ENCODE results near the gene RAPGEF1.

The RAPGEF1 gene, protein sequence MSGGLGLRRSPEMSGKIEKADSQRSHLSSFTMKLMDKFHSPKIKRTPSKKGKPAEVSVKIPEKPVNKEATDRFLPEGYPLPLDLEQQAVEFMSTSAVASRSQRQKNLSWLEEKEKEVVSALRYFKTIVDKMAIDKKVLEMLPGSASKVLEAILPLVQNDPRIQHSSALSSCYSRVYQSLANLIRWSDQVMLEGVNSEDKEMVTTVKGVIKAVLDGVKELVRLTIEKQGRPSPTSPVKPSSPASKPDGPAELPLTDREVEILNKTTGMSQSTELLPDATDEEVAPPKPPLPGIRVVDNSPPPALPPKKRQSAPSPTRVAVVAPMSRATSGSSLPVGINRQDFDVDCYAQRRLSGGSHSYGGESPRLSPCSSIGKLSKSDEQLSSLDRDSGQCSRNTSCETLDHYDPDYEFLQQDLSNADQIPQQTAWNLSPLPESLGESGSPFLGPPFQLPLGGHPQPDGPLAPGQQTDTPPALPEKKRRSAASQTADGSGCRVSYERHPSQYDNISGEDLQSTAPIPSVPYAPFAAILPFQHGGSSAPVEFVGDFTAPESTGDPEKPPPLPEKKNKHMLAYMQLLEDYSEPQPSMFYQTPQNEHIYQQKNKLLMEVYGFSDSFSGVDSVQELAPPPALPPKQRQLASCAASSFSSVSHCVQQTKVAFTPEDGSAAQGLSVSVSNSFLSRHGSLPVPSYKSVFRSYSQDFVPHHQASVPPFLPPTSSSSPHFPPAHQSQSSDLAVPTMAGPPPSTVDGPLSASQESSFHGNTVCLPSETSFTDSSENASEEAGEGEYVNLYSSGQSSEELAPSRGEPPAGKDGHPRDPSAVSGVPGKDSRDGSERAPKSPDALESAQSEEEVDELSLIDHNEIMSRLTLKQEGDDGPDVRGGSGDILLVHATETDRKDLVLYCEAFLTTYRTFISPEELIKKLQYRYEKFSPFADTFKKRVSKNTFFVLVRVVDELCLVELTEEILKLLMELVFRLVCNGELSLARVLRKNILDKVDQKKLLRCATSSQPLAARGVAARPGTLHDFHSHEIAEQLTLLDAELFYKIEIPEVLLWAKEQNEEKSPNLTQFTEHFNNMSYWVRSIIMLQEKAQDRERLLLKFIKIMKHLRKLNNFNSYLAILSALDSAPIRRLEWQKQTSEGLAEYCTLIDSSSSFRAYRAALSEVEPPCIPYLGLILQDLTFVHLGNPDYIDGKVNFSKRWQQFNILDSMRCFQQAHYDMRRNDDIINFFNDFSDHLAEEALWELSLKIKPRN (N-terminal part only)

DNA sequence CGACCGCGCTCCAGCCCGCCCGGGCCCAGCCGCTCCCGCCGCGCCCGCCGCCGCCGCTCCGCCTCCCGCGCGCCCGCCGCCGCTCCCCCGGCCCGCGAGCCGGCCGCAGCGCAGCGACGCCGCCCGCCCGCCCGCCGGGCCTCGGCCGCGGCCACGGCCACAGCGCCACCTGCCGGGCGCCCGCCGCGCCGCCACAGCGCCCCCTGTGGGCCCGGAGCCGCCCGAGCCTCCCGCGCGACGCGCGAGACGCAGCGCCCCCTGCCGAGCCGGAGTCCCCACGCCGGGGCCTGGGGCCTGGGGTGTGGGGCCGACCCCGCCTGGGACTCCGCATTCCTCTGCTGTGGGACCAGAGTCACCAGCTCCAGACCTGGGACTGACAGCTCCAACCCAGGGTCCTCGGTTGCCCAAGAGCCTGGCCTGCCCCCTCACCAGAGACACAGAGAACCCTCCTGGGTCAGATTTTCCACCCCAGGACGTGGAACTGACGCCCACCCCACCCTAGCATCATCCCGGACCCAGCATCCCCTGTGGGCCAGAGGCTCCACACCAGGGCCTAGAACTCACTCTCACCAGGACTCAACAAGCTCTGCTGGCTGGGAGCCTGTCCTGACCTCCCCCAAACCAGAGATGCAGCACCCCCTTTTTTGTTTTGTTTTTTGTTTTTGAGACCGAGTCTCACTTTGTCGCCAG is at the start of gene RAPGEF1:
Gene RAPGEF1 (minus strand): TSS at position 118 of the 690 bp plus-strand sequence. CDS start 246 bp downstream, outside the sequence.
- Histone ChIP-seq H3K27me3 (ENCODE audit: control insufficient read depth, insufficient read depth, low read length) (no peaks in the 10 kb centered on the region), H3K27ac (ENCODE audit: low read length) (no peak within 1 kb of the TSS), H3K36me3 (ENCODE audit: control insufficient read depth, low read depth, low read length) (no peaks in the 10 kb centered on the region), H3K9me3 (ENCODE audit: control insufficient read depth, low read depth, low read length) (no peaks in the 10 kb centered on the region), H3K4me3 (ENCODE audit: low read length) (peak within 1 kb of the TSS; percentile 87), H3K9ac (ENCODE audit: low read length) (peak within 1 kb of the TSS; percentile 71), H3K4me1 (ENCODE audit: control insufficient read depth, low read depth, low read length) (peaks cover 5% of the 10 kb centered on the region)

DNA sequence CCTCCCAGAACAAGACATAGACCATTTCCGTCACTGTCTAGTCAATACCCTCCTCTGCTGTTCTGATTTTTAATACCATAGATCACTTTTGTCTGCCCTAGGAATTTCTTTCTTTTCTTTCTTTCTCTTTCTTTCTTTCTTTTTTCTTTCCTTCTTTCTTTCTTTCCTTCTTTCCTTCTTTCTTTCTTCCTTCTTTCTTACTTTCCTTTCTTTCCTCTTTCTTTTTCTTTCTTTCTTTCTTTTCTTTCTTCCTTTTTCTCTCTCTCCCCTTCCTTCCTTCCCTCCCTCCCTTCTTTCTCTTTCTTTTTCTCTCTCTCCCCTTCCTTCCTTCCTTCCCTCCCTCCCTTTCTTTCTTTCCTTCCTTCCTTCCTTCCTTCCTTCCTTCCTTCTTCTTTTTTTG is 49.0 kb upstream of the RAPGEF1 start:
- H3K9ac ChIP-seq (ENCODE audit: low read length) = no peak overlapping the region
- peaks cover 7% of the 10 kb centered on the region for H3K4me1 ChIP-seq (ENCODE audit: control insufficient read depth, low read depth, low read length)
- H3K27me3 ChIP-seq (ENCODE audit: control insufficient read depth, insufficient read depth, low read length) = no peaks in the 10 kb centered on the region
- no peak overlapping the region for H3K27ac ChIP-seq (ENCODE audit: low read length)
- H3K36me3 ChIP-seq (ENCODE audit: control insufficient read depth, low read depth, low read length) = no peaks in the 10 kb centered on the region
- H3K4me3 ChIP-seq (ENCODE audit: low read length) = no peak overlapping the region
- H3K9me3 ChIP-seq (ENCODE audit: control insufficient read depth, low read depth, low read length) = no peaks in the 10 kb centered on the region

DNA sequence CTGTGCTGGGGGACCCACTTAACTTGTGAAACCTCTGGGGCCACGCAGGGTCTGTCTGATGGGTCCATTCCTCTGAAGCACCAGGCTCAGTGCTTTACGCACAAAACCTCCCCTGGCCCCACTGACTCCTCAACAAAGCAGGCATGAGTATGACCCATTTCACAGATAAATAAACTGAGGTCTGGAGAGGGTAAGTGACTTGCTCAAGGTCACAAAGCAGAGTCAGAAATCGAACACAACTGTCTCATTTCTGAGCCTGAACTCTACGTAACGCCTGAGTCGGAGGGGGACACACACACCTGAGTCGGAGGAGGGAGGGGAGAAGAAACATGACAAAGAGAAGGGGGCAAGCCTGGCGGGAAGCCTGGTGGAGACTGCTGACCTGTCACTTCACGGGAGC is 48.0 kb upstream of the RAPGEF1 start:
- Histone ChIP-seq H3K36me3 (ENCODE audit: control insufficient read depth, low read depth, low read length) (no peaks in the 10 kb centered on the region), H3K27me3 (ENCODE audit: control insufficient read depth, insufficient read depth, low read length) (no peaks in the 10 kb centered on the region), H3K9ac (ENCODE audit: low read length) (no peak overlapping the region), H3K4me1 (ENCODE audit: control insufficient read depth, low read depth, low read length) (peaks cover 7% of the 10 kb centered on the region), H3K4me3 (ENCODE audit: low read length) (no peak overlapping the region), H3K9me3 (ENCODE audit: control insufficient read depth, low read depth, low read length) (no peaks in the 10 kb centered on the region), H3K27ac (ENCODE audit: low read length) (no peak overlapping the region)

DNA sequence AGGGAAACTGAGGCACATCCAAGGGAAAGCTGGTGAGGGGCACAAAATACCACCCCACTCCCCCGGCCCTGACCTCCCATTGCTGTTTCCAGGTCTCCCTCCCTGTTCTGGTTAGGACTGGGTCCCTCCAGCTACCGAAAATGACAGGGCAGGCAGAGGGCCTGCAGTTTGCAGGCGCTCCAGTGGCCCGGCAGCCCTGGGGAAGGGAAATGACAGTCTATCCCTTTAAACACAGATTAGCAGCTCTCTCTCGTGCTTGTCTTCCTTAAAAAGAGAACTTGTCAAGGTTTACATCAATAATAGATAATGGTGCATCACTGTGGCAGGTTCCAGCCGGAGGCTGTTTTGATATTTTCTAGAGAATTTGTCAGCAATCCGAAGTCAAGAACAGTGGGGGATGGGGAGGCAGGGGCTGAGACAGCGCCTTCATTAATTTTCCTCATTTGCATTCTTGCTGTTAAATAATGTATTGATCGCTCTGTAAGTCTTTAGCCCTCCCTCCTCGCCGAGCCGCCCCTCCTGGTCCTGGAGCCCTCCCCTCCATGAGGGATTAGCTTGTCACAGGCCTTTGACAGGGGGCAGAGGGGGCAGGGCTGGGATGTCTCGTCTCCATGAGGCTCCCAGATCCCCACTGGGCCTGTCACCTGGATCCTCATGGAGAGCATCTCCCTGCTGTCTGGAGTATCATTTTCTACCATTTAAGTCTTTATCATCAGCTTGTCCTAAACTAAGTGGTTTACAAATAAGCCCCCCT is 45.0 kb upstream of the RAPGEF1 start:
- Histone ChIP-seq H3K4me3 (ENCODE audit: low read length) (no peak overlapping the region), H3K9me3 (ENCODE audit: control insufficient read depth, low read depth, low read length) (no peaks in the 10 kb centered on the region), H3K9ac (ENCODE audit: low read length) (no peak overlapping the region), H3K27ac (ENCODE audit: low read length) (no peak overlapping the region), H3K4me1 (ENCODE audit: control insufficient read depth, low read depth, low read length) (peaks cover 7% of the 10 kb centered on the region), H3K27me3 (ENCODE audit: control insufficient read depth, insufficient read depth, low read length) (no peaks in the 10 kb centered on the region), H3K36me3 (ENCODE audit: control insufficient read depth, low read depth, low read length) (no peaks in the 10 kb centered on the region)

DNA sequence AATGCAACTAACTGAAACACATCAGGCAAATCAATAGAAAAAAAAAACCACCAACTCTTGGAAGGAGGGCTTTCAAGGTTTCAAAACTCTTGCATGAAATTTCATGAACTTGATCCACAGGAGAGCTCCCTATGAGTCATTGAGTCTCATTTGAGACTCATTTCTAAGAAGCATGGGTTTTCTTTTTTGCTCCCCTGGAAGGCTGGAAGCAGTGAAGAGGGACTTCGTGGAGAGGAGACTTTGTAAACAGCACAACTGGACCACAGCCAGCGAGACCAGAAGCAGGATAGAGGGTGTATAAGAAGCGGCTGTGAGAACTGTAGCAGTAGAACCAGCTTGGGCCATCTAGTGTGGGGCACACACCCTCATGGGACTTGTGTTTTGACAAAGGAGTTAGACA is 41.2 kb upstream of the RAPGEF1 start:
- Histone ChIP-seq H3K27me3 (ENCODE audit: control insufficient read depth, insufficient read depth, low read length) (no peaks in the 10 kb centered on the region), H3K9ac (ENCODE audit: low read length) (no peak overlapping the region), H3K27ac (ENCODE audit: low read length) (no peak overlapping the region), H3K4me1 (ENCODE audit: control insufficient read depth, low read depth, low read length) (no peaks in the 10 kb centered on the region), H3K9me3 (ENCODE audit: control insufficient read depth, low read depth, low read length) (no peaks in the 10 kb centered on the region), H3K36me3 (ENCODE audit: control insufficient read depth, low read depth, low read length) (no peaks in the 10 kb centered on the region), H3K4me3 (ENCODE audit: low read length) (no peak overlapping the region)

DNA sequence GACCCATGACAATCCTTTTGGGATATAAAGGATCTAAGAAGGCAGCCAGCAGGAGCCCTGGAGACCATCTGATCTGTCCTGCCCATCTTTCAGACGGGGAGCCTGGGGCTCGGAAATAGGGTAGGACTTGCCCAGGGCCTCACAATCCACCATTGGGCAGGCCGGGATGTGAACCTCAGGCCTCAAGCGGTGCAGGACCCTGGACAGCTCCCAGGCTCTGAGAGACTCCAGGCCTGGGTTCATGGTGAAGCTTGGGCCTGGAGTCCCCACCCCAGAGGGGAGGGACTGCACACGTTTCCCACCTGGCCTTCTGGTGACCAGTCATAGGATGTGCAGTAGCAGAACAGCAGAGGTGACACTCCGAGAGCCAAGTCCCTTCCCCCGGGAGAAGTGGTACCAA is 36.6 kb upstream of the RAPGEF1 start:
- H3K9me3 ChIP-seq (ENCODE audit: control insufficient read depth, low read depth, low read length) = no peaks in the 10 kb centered on the region
- no peak overlapping the region for H3K27ac ChIP-seq (ENCODE audit: low read length)
- H3K4me3 ChIP-seq (ENCODE audit: low read length) = no peak overlapping the region
- no peaks in the 10 kb centered on the region for H3K36me3 ChIP-seq (ENCODE audit: control insufficient read depth, low read depth, low read length)
- H3K27me3 ChIP-seq (ENCODE audit: control insufficient read depth, insufficient read depth, low read length) = no peaks in the 10 kb centered on the region
- no peaks in the 10 kb centered on the region for H3K4me1 ChIP-seq (ENCODE audit: control insufficient read depth, low read depth, low read length)
- H3K9ac ChIP-seq (ENCODE audit: low read length) = no peak overlapping the region

DNA sequence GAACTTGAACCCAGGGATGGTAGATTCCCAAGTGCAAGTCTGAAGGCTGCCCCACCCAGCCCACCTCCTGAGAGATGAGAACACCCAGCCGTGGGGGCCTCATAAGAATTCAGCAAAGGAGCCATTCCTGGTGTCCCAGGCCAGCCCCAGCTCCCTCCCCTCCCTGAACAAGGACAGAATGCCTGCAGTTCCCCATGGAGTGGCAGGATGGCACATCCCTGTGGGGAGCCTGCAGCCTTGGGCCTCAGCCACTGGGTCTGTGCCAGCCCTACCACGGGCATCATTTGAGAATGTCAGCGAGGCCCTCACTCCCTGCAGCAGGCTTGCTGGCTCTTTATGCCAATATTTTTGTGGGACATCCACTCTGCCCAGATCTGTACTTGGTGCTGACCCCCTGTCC is 36.2 kb upstream of the RAPGEF1 start:
- no peaks in the 10 kb centered on the region for H3K4me1 ChIP-seq (ENCODE audit: control insufficient read depth, low read depth, low read length)
- no peaks in the 10 kb centered on the region for H3K9me3 ChIP-seq (ENCODE audit: control insufficient read depth, low read depth, low read length)
- no peak overlapping the region for H3K4me3 ChIP-seq (ENCODE audit: low read length)
- H3K36me3 ChIP-seq (ENCODE audit: control insufficient read depth, low read depth, low read length) = no peaks in the 10 kb centered on the region
- no peak overlapping the region for H3K27ac ChIP-seq (ENCODE audit: low read length)
- no peaks in the 10 kb centered on the region for H3K27me3 ChIP-seq (ENCODE audit: control insufficient read depth, insufficient read depth, low read length)
- H3K9ac ChIP-seq (ENCODE audit: low read length) = no peak overlapping the region

DNA sequence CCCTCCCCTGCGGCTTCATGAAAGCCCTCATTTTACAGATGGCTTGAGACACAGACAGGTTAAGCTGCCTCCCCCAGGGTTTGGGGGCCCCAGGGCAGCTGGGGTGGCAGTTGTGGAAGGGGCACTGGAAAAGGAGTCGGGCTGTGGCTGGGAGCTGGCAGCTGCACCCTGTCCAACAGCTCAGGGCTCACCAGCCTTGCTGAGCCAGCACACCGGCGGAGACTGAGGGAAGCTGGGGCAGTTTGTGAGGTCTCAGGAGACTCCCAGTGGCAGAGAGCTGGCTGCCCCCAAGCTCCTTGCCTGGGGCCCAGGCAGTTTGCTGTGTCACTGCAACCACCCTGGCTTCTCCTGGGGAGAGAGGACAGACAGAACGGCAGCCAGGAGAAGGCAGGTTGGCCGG is 34.8 kb upstream of the RAPGEF1 start:
- H3K9ac ChIP-seq (ENCODE audit: low read length) = no peak overlapping the region
- H3K9me3 ChIP-seq (ENCODE audit: control insufficient read depth, low read depth, low read length) = no peaks in the 10 kb centered on the region
- H3K4me3 ChIP-seq (ENCODE audit: low read length) = no peak overlapping the region
- no peaks in the 10 kb centered on the region for H3K36me3 ChIP-seq (ENCODE audit: control insufficient read depth, low read depth, low read length)
- no peak overlapping the region for H3K27ac ChIP-seq (ENCODE audit: low read length)
- H3K27me3 ChIP-seq (ENCODE audit: control insufficient read depth, insufficient read depth, low read length) = no peaks in the 10 kb centered on the region
- no peaks in the 10 kb centered on the region for H3K4me1 ChIP-seq (ENCODE audit: control insufficient read depth, low read depth, low read length)

DNA sequence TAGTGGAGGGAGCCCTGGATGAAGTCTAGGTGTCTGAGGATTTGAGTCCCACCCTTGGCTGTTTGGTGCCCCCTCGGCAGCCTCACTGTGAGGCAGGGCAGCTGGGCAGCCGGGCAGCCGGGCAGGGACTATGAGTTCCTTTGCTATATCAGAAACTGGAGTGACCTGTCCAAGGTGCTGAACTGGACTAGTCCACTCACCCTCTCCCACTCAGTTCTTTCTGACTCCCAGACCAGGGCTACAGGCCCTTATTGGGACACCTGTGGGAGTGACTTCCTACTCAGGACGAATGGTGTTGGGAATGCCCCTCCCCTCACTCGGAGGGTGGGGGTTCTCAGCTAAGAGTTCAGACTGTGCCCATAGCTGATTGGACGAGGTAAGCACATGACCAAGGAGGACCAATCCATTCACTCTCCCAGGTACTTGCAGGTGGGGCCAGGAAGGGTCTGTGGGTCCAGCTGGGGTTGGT is 34.1 kb upstream of the RAPGEF1 start:
- Histone ChIP-seq H3K9me3 (ENCODE audit: control insufficient read depth, low read depth, low read length) (no peaks in the 10 kb centered on the region), H3K4me1 (ENCODE audit: control insufficient read depth, low read depth, low read length) (no peaks in the 10 kb centered on the region), H3K27ac (ENCODE audit: low read length) (no peak overlapping the region), H3K4me3 (ENCODE audit: low read length) (no peak overlapping the region), H3K27me3 (ENCODE audit: control insufficient read depth, insufficient read depth, low read length) (no peaks in the 10 kb centered on the region), H3K9ac (ENCODE audit: low read length) (no peak overlapping the region), H3K36me3 (ENCODE audit: control insufficient read depth, low read depth, low read length) (no peaks in the 10 kb centered on the region)

DNA sequence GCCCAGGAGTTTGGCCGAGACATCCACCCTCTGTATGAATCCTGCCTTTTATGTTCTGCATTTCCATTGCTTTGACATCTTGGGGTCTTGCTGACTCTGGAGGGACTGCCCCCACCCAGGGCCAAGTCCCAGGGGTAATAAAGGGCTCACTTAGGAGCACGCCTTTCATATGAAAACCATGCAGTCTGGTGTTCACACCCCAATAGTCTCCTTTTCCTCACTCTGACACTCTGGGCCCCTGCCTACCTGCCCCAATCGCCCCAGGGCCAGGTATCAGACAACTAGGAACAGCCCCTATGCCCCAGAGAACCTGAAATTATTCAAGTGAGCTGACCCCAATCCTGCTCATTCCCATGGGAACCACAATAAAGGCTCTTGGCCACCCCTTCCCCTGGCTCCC is 33.1 kb upstream of the RAPGEF1 start:
- Histone ChIP-seq H3K27ac (ENCODE audit: low read length) (no peak overlapping the region), H3K4me3 (ENCODE audit: low read length) (no peak overlapping the region), H3K36me3 (ENCODE audit: control insufficient read depth, low read depth, low read length) (no peaks in the 10 kb centered on the region), H3K9ac (ENCODE audit: low read length) (no peak overlapping the region), H3K27me3 (ENCODE audit: control insufficient read depth, insufficient read depth, low read length) (no peaks in the 10 kb centered on the region), H3K9me3 (ENCODE audit: control insufficient read depth, low read depth, low read length) (no peaks in the 10 kb centered on the region), H3K4me1 (ENCODE audit: control insufficient read depth, low read depth, low read length) (no peaks in the 10 kb centered on the region)
